Activated CD8-positive, alpha-beta T cell treated with anti-CD3 and anti-CD28 coated beads, Interleukin-2, amount 10 ng/mL, durations not matched to agents 7 days and 5 days (primary cell): ENCODE results near the gene TBC1D3K. TPM values are rescaled to one million over a fixed set of nuclear protein-coding genes. Genes with fewer than 3 reads are reported as not detected.
"Not testable (repeated sequence)": the region's sequence is repeated elsewhere in the genome, so short reads cannot be mapped to it uniquely, and the experiment has no call there.

Experiments used
- ATAC-seq: fragments of 150-1000 bp; cut with Tn5 transposase; one replicate; pipeline ENCODE4 v1.10.0; 2021; ENCODE audit warnings: moderate library complexity
- CTCF ChIA-PET: fragments of 350-600 bp; sonication (Branson Sonifier 250); formaldehyde crosslinking; loops from one replicate; lab custom pipeline; 2021; ENCODE audit warnings: antibody characterized with exemption; lab: Charles Lee
- POLR2A ChIA-PET: fragments of 350-600 bp; sonication (Branson Sonifier 250); formaldehyde crosslinking; loops from one replicate; lab custom pipeline; 2021; ENCODE audit warnings: antibody characterized with exemption; lab: Charles Lee
- DNase-seq: peaks from one replicate; pipeline ENCODE4 v3.0.0-alpha.2; 2020
- H3K27ac Mint-ChIP-seq: one replicate; pipeline ENCODE4 v1.8.0; 2021; ENCODE audit warnings: mild to moderate bottlenecking, mixed read lengths
- H3K27me3 Mint-ChIP-seq: one replicate; pipeline ENCODE4 v1.8.0; 2021; ENCODE audit warnings: low read depth, mixed read lengths
- H3K36me3 Mint-ChIP-seq: one replicate; pipeline ENCODE4 v1.8.0; 2021; ENCODE audit warnings: low read depth, mixed read lengths
- H3K4me1 Mint-ChIP-seq: one replicate; pipeline ENCODE4 v1.8.0; 2021; ENCODE audit warnings: low read depth, mixed read lengths
- H3K4me3 Mint-ChIP-seq: one replicate; pipeline ENCODE4 v1.8.0; 2021; ENCODE audit warnings: mild to moderate bottlenecking, mixed read lengths
- H3K9me3 Mint-ChIP-seq: one replicate; pipeline ENCODE4 v1.8.0; 2022; ENCODE audit warnings: mixed read lengths; ENCODE audit not compliant: insufficient read depth
- total RNA-seq, 2 experiments: library from RNA; stranded (reverse); gene quantifications; one replicate each; pipeline ENCODE4 v1.2.3, GENCODE V29; 2021

The TBC1D3K gene
- not detected for total RNA-seq

GRCh38 chr17:37924115-37924514 lies at the start of gene TBC1D3K:
TBC1D3K (plus strand) TSS chr17:37924415; CDS start chr17:37926000, 1,585 bp downstream.
- CTCF ChIA-PET, H3K4me1 Mint-ChIP-seq, ATAC-seq, H3K4me3 Mint-ChIP-seq, H3K9me3 Mint-ChIP-seq, POLR2A ChIA-PET, H3K36me3 Mint-ChIP-seq, H3K27me3 Mint-ChIP-seq, DNase-seq, H3K27ac Mint-ChIP-seq: not testable (repeated sequence)

GRCh38 chr17:37884516-37884915 lies 39.7 kb upstream of the TBC1D3K start:
- Mint-ChIP-seq H3K27ac (no peak overlapping the region), H3K9me3 (no peaks in the 10 kb centered on the region), H3K4me3 (no peak overlapping the region), H3K4me1 (peaks cover 12% of the 10 kb centered on the region), H3K36me3 (no peaks in the 10 kb centered on the region), H3K27me3 (no peaks in the 10 kb centered on the region)
- POLR2A ChIA-PET: no interaction called here
- no peak for ATAC-seq
- CTCF ChIA-PET: no interaction called here
- peak; percentile 28 for DNase-seq

GRCh38 chr17:37885136-37885535 lies 39.1 kb upstream of the TBC1D3K start:
- Mint-ChIP-seq H3K27me3 (no peaks in the 10 kb centered on the region), H3K27ac (no peak overlapping the region), H3K9me3 (no peaks in the 10 kb centered on the region), H3K4me3 (no peak overlapping the region), H3K4me1 (peaks cover 12% of the 10 kb centered on the region), H3K36me3 (no peaks in the 10 kb centered on the region)
- no peak for ATAC-seq
- ChIA-PET POLR2A (no interaction called here), CTCF (interaction anchor here (0.7 kb wide), 1 partner anchor 263 kb away, joined by 3 read pairs; no protein-coding TSS in a partner anchor)
- DNase-seq: no peak

GRCh38 chr17:37888881-37889280 lies 35.3 kb upstream of the TBC1D3K start:
- Mint-ChIP-seq H3K27me3 (no peaks in the 10 kb centered on the region), H3K9me3 (no peaks in the 10 kb centered on the region), H3K4me1 (peaks cover 10% of the 10 kb centered on the region), H3K4me3 (no peak overlapping the region), H3K27ac (no peak overlapping the region), H3K36me3 (no peaks in the 10 kb centered on the region)
- no peak for DNase-seq
- no peak for ATAC-seq
- ChIA-PET POLR2A (no interaction called here), CTCF (no interaction called here)

- POLR2A ChIA-PET, H3K9me3 Mint-ChIP-seq, H3K4me3 Mint-ChIP-seq, H3K36me3 Mint-ChIP-seq, DNase-seq, CTCF ChIA-PET, H3K27ac Mint-ChIP-seq, H3K27me3 Mint-ChIP-seq, ATAC-seq, H3K4me1 Mint-ChIP-seq: not testable (repeated sequence)
Observed at GRCh38 chr17:37896961-37897360, 27.3 kb upstream of the TBC1D3K start.

Other genes starting within 250 kb of the TBC1D3K start
- not detected for gene HNF1B, start 179.4 kb upstream of the TBC1D3K start, total RNA-seq
- 10 to 100 TPM; 16.7 to 17.1 TPM for gene TBC1D3L, start 64.6 kb downstream of the TBC1D3K start, total RNA-seq
- 1 to 10 TPM in 1 of 2 experiments, under 1 TPM in 1; 0.23 to 1.1 TPM for gene TBC1D3D, start 79.6 kb downstream of the TBC1D3K start, total RNA-seq
- under 1 TPM in 1 of 2 experiments, not detected in 1; 0.21 TPM for gene TBC1D3C, start 144.2 kb downstream of the TBC1D3K start, total RNA-seq
- not detected for gene TBC1D3E, start 203.5 kb downstream of the TBC1D3K start, total RNA-seq